T-helper 17 cell (primary cell): Measurements from ENCODE around the gene IMMT. TPM values are rescaled to one million over a fixed set of nuclear protein-coding genes. Genes with fewer than 3 reads are reported as not detected.
A peak's percentile ranks its signal among the peaks of the same experiment; 100 is the strongest.
"Not testable (repeated sequence)": the region's sequence is repeated elsewhere in the genome, so short reads cannot be mapped to it uniquely, and the experiment has no call there.

Experiments
- ATAC-seq: fragments of 150-1000 bp; cut with Tn5 transposase; 2 replicates; pipeline ENCODE4 v1.10.0; 2021; ENCODE audit warnings: mild to moderate bottlenecking, moderate library complexity
- DNase-seq, 3 donors: peaks; one replicate each; pipeline versions ENCODE4 v3.0.0 to v3.0.0-alpha.2; 2020 to 2021
- H3K9me3 ChIP-seq: one replicate; pipeline ENCODE4 v1.7.0; 2013; ENCODE audit warnings: low read length, mild to moderate bottlenecking; ENCODE audit not compliant: control insufficient read depth, poor library complexity, severe bottlenecking
- H3K27ac Mint-ChIP-seq: one replicate; pipeline ENCODE4 v1.8.0; 2022; ENCODE audit warnings: mild to moderate bottlenecking, moderate library complexity, mixed read lengths
- H3K27me3 Mint-ChIP-seq: one replicate; pipeline ENCODE4 v1.8.0; 2022; ENCODE audit warnings: mixed read lengths
- H3K36me3 Mint-ChIP-seq: one replicate; pipeline ENCODE4 v1.8.0; 2022; ENCODE audit warnings: low read depth, mixed read lengths
- H3K4me1 Mint-ChIP-seq: one replicate; pipeline ENCODE4 v1.8.0; 2022; ENCODE audit warnings: mild to moderate bottlenecking, mixed read lengths
- H3K4me3 Mint-ChIP-seq: one replicate; pipeline ENCODE4 v1.8.0; 2022; ENCODE audit warnings: mild to moderate bottlenecking, moderate library complexity, mixed read lengths
- total RNA-seq, 4 donors: library from RNA in 2 of 4; stranded (reverse) in 2 of 4; gene quantifications; one replicate each; pipeline ENCODE4 v1.2.3 and lab custom pipeline; 2022 to 2026

IMMT gene
- total RNA-seq, 2 donors from 2014 or later, result 57.8 to 61.3 TPM

GRCh38 chr2:86232910-86233309, 37.6 kb upstream of the IMMT start:
- peaks cover 12% of the 10 kb centered on the region for H3K27me3 Mint-ChIP-seq
- no peak overlapping the region for H3K4me3 Mint-ChIP-seq
- DNase-seq (no peak), ATAC-seq (no peak)
- H3K9me3 ChIP-seq, result no peaks in the 10 kb centered on the region
- no peaks in the 10 kb centered on the region for H3K4me1 Mint-ChIP-seq
- no peaks in the 10 kb centered on the region for H3K36me3 Mint-ChIP-seq
- no peak overlapping the region for H3K27ac Mint-ChIP-seq

- DNase-seq, result no peak
- Mint-ChIP-seq H3K27ac (no peak overlapping the region), H3K36me3 (no peaks in the 10 kb centered on the region), H3K4me3 (no peak overlapping the region), H3K27me3 (peaks cover 12% of the 10 kb centered on the region), H3K4me1 (no peaks in the 10 kb centered on the region)
- no peaks in the 10 kb centered on the region for H3K9me3 ChIP-seq
- no peak for ATAC-seq
Measured at GRCh38 chr2:86232373-86232784, 37.1 kb upstream of the IMMT start.

- Mint-ChIP-seq H3K27ac (no peak overlapping the region), H3K27me3 (peaks cover 7% of the 10 kb centered on the region), H3K4me1 (no peaks in the 10 kb centered on the region), H3K4me3 (no peak overlapping the region), H3K36me3 (no peaks in the 10 kb centered on the region)
- DNase-seq (no peak), ATAC-seq (no peak)
- no peaks in the 10 kb centered on the region for H3K9me3 ChIP-seq
Measured at GRCh38 chr2:86231680-86232372, 36.6 kb upstream of the IMMT start.

- Mint-ChIP-seq H3K4me1 (no peaks in the 10 kb centered on the region), H3K36me3 (no peaks in the 10 kb centered on the region), H3K27me3 (peaks cover 6% of the 10 kb centered on the region), H3K27ac (no peak overlapping the region), H3K4me3 (no peak overlapping the region)
- no peaks in the 10 kb centered on the region for H3K9me3 ChIP-seq
- DNase-seq (no peak), ATAC-seq (no peak)
Measured at GRCh38 chr2:86230961-86231360, 35.7 kb upstream of the IMMT start.

- DNase-seq (no peak), ATAC-seq (peak; percentile 49)
- no peaks in the 10 kb centered on the region for H3K9me3 ChIP-seq
- Mint-ChIP-seq H3K4me3 (no peak overlapping the region), H3K27ac (no peak overlapping the region), H3K4me1 (peaks cover 5% of the 10 kb centered on the region), H3K27me3 (peaks cover 6% of the 10 kb centered on the region), H3K36me3 (no peaks in the 10 kb centered on the region)
Measured at GRCh38 chr2:86229221-86229620, 34.0 kb upstream of the IMMT start.

- not testable (repeated sequence) for H3K9me3 ChIP-seq, H3K36me3 Mint-ChIP-seq, H3K27me3 Mint-ChIP-seq, ATAC-seq, DNase-seq, H3K4me1 Mint-ChIP-seq, H3K27ac Mint-ChIP-seq
- peak overlapping the region; percentile 52 for H3K4me3 Mint-ChIP-seq
Measured at GRCh38 chr2:86228574-86228973, 33.3 kb upstream of the IMMT start.

- H3K36me3 Mint-ChIP-seq, result no peaks in the 10 kb centered on the region
- H3K9me3 ChIP-seq, result no peaks in the 10 kb centered on the region
- no peak overlapping the region for H3K4me3 Mint-ChIP-seq
- ATAC-seq (no peak), DNase-seq (no peak)
- H3K4me1 Mint-ChIP-seq, result peaks cover 10% of the 10 kb centered on the region
- H3K27ac Mint-ChIP-seq, result no peak overlapping the region
- no peaks in the 10 kb centered on the region for H3K27me3 Mint-ChIP-seq
Measured at GRCh38 chr2:86227685-86228084, 32.4 kb upstream of the IMMT start.

- H3K9me3 ChIP-seq, result no peaks in the 10 kb centered on the region
- H3K36me3 Mint-ChIP-seq, result no peaks in the 10 kb centered on the region
- DNase-seq, result no peak
- H3K4me3 Mint-ChIP-seq, result no peak overlapping the region
- H3K27ac Mint-ChIP-seq, result no peak overlapping the region
- no peak for ATAC-seq
- H3K27me3 Mint-ChIP-seq, result no peaks in the 10 kb centered on the region
- H3K4me1 Mint-ChIP-seq, result peaks cover 10% of the 10 kb centered on the region
Measured at GRCh38 chr2:86226636-86227520, 31.6 kb upstream of the IMMT start.

GRCh38 chr2:86226070-86226469, 30.8 kb upstream of the IMMT start:
- H3K4me3 Mint-ChIP-seq, result peak overlapping the region; percentile 28
- H3K36me3 Mint-ChIP-seq, result no peaks in the 10 kb centered on the region
- no peak for ATAC-seq
- peaks cover 13% of the 10 kb centered on the region for H3K4me1 Mint-ChIP-seq
- no peak for DNase-seq
- H3K27ac Mint-ChIP-seq, result peak overlapping the region; percentile 81
- H3K27me3 Mint-ChIP-seq, result no peaks in the 10 kb centered on the region
- no peaks in the 10 kb centered on the region for H3K9me3 ChIP-seq

GRCh38 chr2:86225581-86225980, 30.3 kb upstream of the IMMT start:
- Mint-ChIP-seq H3K27me3 (no peaks in the 10 kb centered on the region), H3K36me3 (no peaks in the 10 kb centered on the region), H3K27ac (peak overlapping the region; percentile 81), H3K4me1 (peaks cover 15% of the 10 kb centered on the region), H3K4me3 (no peak overlapping the region)
- ATAC-seq (peak; percentile 76), DNase-seq (no peak)
- H3K9me3 ChIP-seq, result no peaks in the 10 kb centered on the region

- Mint-ChIP-seq H3K36me3 (no peaks in the 10 kb centered on the region), H3K4me1 (peaks cover 15% of the 10 kb centered on the region), H3K27me3 (no peaks in the 10 kb centered on the region), H3K27ac (peak overlapping the region; percentile 81), H3K4me3 (no peak overlapping the region)
- no peaks in the 10 kb centered on the region for H3K9me3 ChIP-seq
- DNase-seq, result no peak
- no peak for ATAC-seq
Measured at GRCh38 chr2:86224645-86225355, 29.5 kb upstream of the IMMT start.

GRCh38 chr2:86223927-86224560, 28.8 kb upstream of the IMMT start:
- no peaks in the 10 kb centered on the region for H3K9me3 ChIP-seq
- DNase-seq (no peak), ATAC-seq (no peak)
- Mint-ChIP-seq H3K27me3 (no peaks in the 10 kb centered on the region), H3K4me1 (peaks cover 15% of the 10 kb centered on the region), H3K36me3 (no peaks in the 10 kb centered on the region), H3K27ac (no peak overlapping the region), H3K4me3 (no peak overlapping the region)
